ENCODE measurements around the gene ANKFY1.

Gene ANKFY1

GRCh38 chr17:4241535-4241934, 22.2 kb downstream of the ANKFY1 start:
- H3K9ac ChIP-seq (ENCODE audit: low read depth in 1 of 2, low read length in 2 of 2), result no peak overlapping the region
- H3K4me3 ChIP-seq (ENCODE audit: low read length in 2 of 2), result no peak overlapping the region
- peaks cover 0 to 7% of the 10 kb centered on the region in 2 donors for H3K4me1 ChIP-seq (ENCODE audit: control insufficient read depth in 2 of 2, insufficient read depth in 2 of 2, low read length in 2 of 2)
- no peaks in the 10 kb centered on the region for H3K9me3 ChIP-seq (ENCODE audit: control insufficient read depth in 2 of 2, low read length in 2 of 2)
- H3K36me3 ChIP-seq (ENCODE audit: control insufficient read depth in 2 of 2, insufficient read depth in 2 of 2, low read length in 2 of 2), result peaks cover 14 to 21% of the 10 kb centered on the region in 2 donors
- H3K27ac ChIP-seq (ENCODE audit: low read depth in 2 of 2, low read length in 2 of 2), result no peak overlapping the region
- H3K27me3 ChIP-seq (ENCODE audit: control insufficient read depth in 2 of 2, insufficient read depth in 2 of 2, low read length in 2 of 2), result no peaks in the 10 kb centered on the region

- H3K27me3 ChIP-seq (ENCODE audit: control insufficient read depth in 2 of 2, insufficient read depth in 2 of 2, low read length in 2 of 2), result no peaks in the 10 kb centered on the region
- peaks cover 20 to 33% of the 10 kb centered on the region in 2 donors for H3K36me3 ChIP-seq (ENCODE audit: control insufficient read depth in 2 of 2, insufficient read depth in 2 of 2, low read length in 2 of 2)
- peaks cover 0 to 9% of the 10 kb centered on the region in 2 donors for H3K4me1 ChIP-seq (ENCODE audit: control insufficient read depth in 2 of 2, insufficient read depth in 2 of 2, low read length in 2 of 2)
- H3K4me3 ChIP-seq (ENCODE audit: low read length in 2 of 2), result no peak overlapping the region
- no peaks in the 10 kb centered on the region for H3K9me3 ChIP-seq (ENCODE audit: control insufficient read depth in 2 of 2, low read length in 2 of 2)
- no peak overlapping the region for H3K9ac ChIP-seq (ENCODE audit: low read depth in 1 of 2, low read length in 2 of 2)
- no peak overlapping the region for H3K27ac ChIP-seq (ENCODE audit: low read depth in 2 of 2, low read length in 2 of 2)
These were observed 27.3 kb downstream of the ANKFY1 start for GRCh38 chr17:4236456-4236855.

- H3K9me3 ChIP-seq (ENCODE audit: control insufficient read depth in 2 of 2, low read length in 2 of 2), result no peaks in the 10 kb centered on the region
- H3K36me3 ChIP-seq (ENCODE audit: control insufficient read depth in 2 of 2, insufficient read depth in 2 of 2, low read length in 2 of 2), result peaks cover 16 to 32% of the 10 kb centered on the region in 2 donors
- H3K4me1 ChIP-seq (ENCODE audit: control insufficient read depth in 2 of 2, insufficient read depth in 2 of 2, low read length in 2 of 2), result peaks cover 0 to 11% of the 10 kb centered on the region in 2 donors
- H3K27ac ChIP-seq (ENCODE audit: low read depth in 2 of 2, low read length in 2 of 2), result no peak overlapping the region
- no peaks in the 10 kb centered on the region for H3K27me3 ChIP-seq (ENCODE audit: control insufficient read depth in 2 of 2, insufficient read depth in 2 of 2, low read length in 2 of 2)
- H3K9ac ChIP-seq (ENCODE audit: low read depth in 1 of 2, low read length in 2 of 2), result no peak overlapping the region
- H3K4me3 ChIP-seq (ENCODE audit: low read length in 2 of 2), result no peak overlapping the region
These were observed 28.2 kb downstream of the ANKFY1 start for GRCh38 chr17:4235372-4236279.

- H3K4me1 ChIP-seq (ENCODE audit: control insufficient read depth in 2 of 2, insufficient read depth in 2 of 2, low read length in 2 of 2), result peaks cover 8 to 19% of the 10 kb centered on the region in 2 donors
- H3K36me3 ChIP-seq (ENCODE audit: control insufficient read depth in 2 of 2, insufficient read depth in 2 of 2, low read length in 2 of 2), result peaks cover 9 to 30% of the 10 kb centered on the region in 2 donors
These were observed 29.4 kb downstream of the ANKFY1 start for GRCh38 chr17:4234401-4234800.

GRCh38 chr17:4233668-4234258, 30.0 kb downstream of the ANKFY1 start:
- Histone ChIP-seq H3K36me3 (ENCODE audit: control insufficient read depth in 2 of 2, insufficient read depth in 2 of 2, low read length in 2 of 2) (peaks cover 9 to 27% of the 10 kb centered on the region in 2 donors), H3K9ac (ENCODE audit: low read depth in 1 of 2, low read length in 2 of 2) (peak overlapping the region in 1 of 2 donors; percentile 11), H3K4me1 (ENCODE audit: control insufficient read depth in 2 of 2, insufficient read depth in 2 of 2, low read length in 2 of 2) (peaks cover 8 to 19% of the 10 kb centered on the region in 2 donors), H3K27me3 (ENCODE audit: control insufficient read depth in 2 of 2, insufficient read depth in 2 of 2, low read length in 2 of 2) (no peaks in the 10 kb centered on the region), H3K4me3 (ENCODE audit: low read length in 2 of 2) (no peak overlapping the region), H3K9me3 (ENCODE audit: control insufficient read depth in 2 of 2, low read length in 2 of 2) (no peaks in the 10 kb centered on the region), H3K27ac (ENCODE audit: low read depth in 2 of 2, low read length in 2 of 2) (peak overlapping the region in 1 of 2 donors; percentile 69)

More at GRCh38 chr17:4234401-4234800, 29.4 kb downstream of the ANKFY1 start:
- Histone ChIP-seq H3K27me3 (ENCODE audit: control insufficient read depth in 2 of 2, insufficient read depth in 2 of 2, low read length in 2 of 2) (no peaks in the 10 kb centered on the region), H3K27ac (ENCODE audit: low read depth in 2 of 2, low read length in 2 of 2) (peak overlapping the region in 1 of 2 donors; percentile 30), H3K9me3 (ENCODE audit: control insufficient read depth in 2 of 2, low read length in 2 of 2) (no peaks in the 10 kb centered on the region), H3K4me3 (ENCODE audit: low read length in 2 of 2) (no peak overlapping the region), H3K9ac (ENCODE audit: low read depth in 1 of 2, low read length in 2 of 2) (no peak overlapping the region)

- peaks cover 11 to 23% of the 10 kb centered on the region in 2 donors for H3K36me3 ChIP-seq (ENCODE audit: control insufficient read depth in 2 of 2, insufficient read depth in 2 of 2, low read length in 2 of 2)
- peaks cover 8 to 22% of the 10 kb centered on the region in 2 donors for H3K4me1 ChIP-seq (ENCODE audit: control insufficient read depth in 2 of 2, insufficient read depth in 2 of 2, low read length in 2 of 2)
- H3K9me3 ChIP-seq (ENCODE audit: control insufficient read depth in 2 of 2, low read length in 2 of 2), result no peaks in the 10 kb centered on the region
- H3K4me3 ChIP-seq (ENCODE audit: low read length in 2 of 2), result no peak overlapping the region
- no peak overlapping the region for H3K27ac ChIP-seq (ENCODE audit: low read depth in 2 of 2, low read length in 2 of 2)
- H3K27me3 ChIP-seq (ENCODE audit: control insufficient read depth in 2 of 2, insufficient read depth in 2 of 2, low read length in 2 of 2), result no peaks in the 10 kb centered on the region
- H3K9ac ChIP-seq (ENCODE audit: low read depth in 1 of 2, low read length in 2 of 2), result no peak overlapping the region
These were observed 31.5 kb downstream of the ANKFY1 start for GRCh38 chr17:4232168-4232813.

GRCh38 chr17:4229627-4230541, 33.9 kb downstream of the ANKFY1 start:
- H3K4me3 ChIP-seq (ENCODE audit: low read length in 2 of 2), result peak overlapping the region in 1 of 2 donors; percentile 20
- no peaks in the 10 kb centered on the region for H3K27me3 ChIP-seq (ENCODE audit: control insufficient read depth in 2 of 2, insufficient read depth in 2 of 2, low read length in 2 of 2)
- no peaks in the 10 kb centered on the region for H3K9me3 ChIP-seq (ENCODE audit: control insufficient read depth in 2 of 2, low read length in 2 of 2)
- peak overlapping the region; percentile 62 to 63 for H3K27ac ChIP-seq (ENCODE audit: low read depth in 2 of 2, low read length in 2 of 2)
- peaks cover 8 to 22% of the 10 kb centered on the region in 2 donors for H3K4me1 ChIP-seq (ENCODE audit: control insufficient read depth in 2 of 2, insufficient read depth in 2 of 2, low read length in 2 of 2)
- H3K9ac ChIP-seq (ENCODE audit: low read depth in 1 of 2, low read length in 2 of 2), result no peak overlapping the region
- peaks cover 7 to 13% of the 10 kb centered on the region in 2 donors for H3K36me3 ChIP-seq (ENCODE audit: control insufficient read depth in 2 of 2, insufficient read depth in 2 of 2, low read length in 2 of 2)

GRCh38 chr17:4221899-4222659, 41.7 kb downstream of the ANKFY1 start:
- no peak overlapping the region for H3K4me3 ChIP-seq (ENCODE audit: low read length in 2 of 2)
- H3K9me3 ChIP-seq (ENCODE audit: control insufficient read depth in 2 of 2, low read length in 2 of 2), result no peaks in the 10 kb centered on the region
- peaks cover 0 to 5% of the 10 kb centered on the region in 2 donors for H3K4me1 ChIP-seq (ENCODE audit: control insufficient read depth in 2 of 2, insufficient read depth in 2 of 2, low read length in 2 of 2)
- peaks cover 11 to 12% of the 10 kb centered on the region in 2 donors for H3K36me3 ChIP-seq (ENCODE audit: control insufficient read depth in 2 of 2, insufficient read depth in 2 of 2, low read length in 2 of 2)
- H3K9ac ChIP-seq (ENCODE audit: low read depth in 1 of 2, low read length in 2 of 2), result no peak overlapping the region
- H3K27me3 ChIP-seq (ENCODE audit: control insufficient read depth in 2 of 2, insufficient read depth in 2 of 2, low read length in 2 of 2), result no peaks in the 10 kb centered on the region
- H3K27ac ChIP-seq (ENCODE audit: low read depth in 2 of 2, low read length in 2 of 2), result no peak overlapping the region

GRCh38 chr17:4221163-4221562, 42.6 kb downstream of the ANKFY1 start:
- Histone ChIP-seq H3K4me3 (ENCODE audit: low read length in 2 of 2) (no peak overlapping the region), H3K4me1 (ENCODE audit: control insufficient read depth in 2 of 2, insufficient read depth in 2 of 2, low read length in 2 of 2) (peaks cover 0 to 5% of the 10 kb centered on the region in 2 donors), H3K27ac (ENCODE audit: low read depth in 2 of 2, low read length in 2 of 2) (peak overlapping the region in 1 of 2 donors; percentile 49), H3K27me3 (ENCODE audit: control insufficient read depth in 2 of 2, insufficient read depth in 2 of 2, low read length in 2 of 2) (no peaks in the 10 kb centered on the region), H3K9ac (ENCODE audit: low read depth in 1 of 2, low read length in 2 of 2) (no peak overlapping the region), H3K36me3 (ENCODE audit: control insufficient read depth in 2 of 2, insufficient read depth in 2 of 2, low read length in 2 of 2) (peaks cover 12 to 16% of the 10 kb centered on the region in 2 donors), H3K9me3 (ENCODE audit: control insufficient read depth in 2 of 2, low read length in 2 of 2) (no peaks in the 10 kb centered on the region)
